OCI-LY1 (cell line): ENCODE results near the gene UBE2F.
A peak's percentile ranks its signal among the peaks of the same experiment; 100 is the strongest.
"Not testable (repeated sequence)": the region's sequence is repeated elsewhere in the genome, so short reads cannot be mapped to it uniquely, and the experiment has no call there.

Experiments used
- H2AFZ ChIP-seq: fragments of 200-600 bp; sonication (generic), shearing (Covaris generic); 2 replicates; pipeline ENCODE4 v1.6.0; 2014; ENCODE audit warnings: antibody characterized with exemption, mild to moderate bottlenecking, low read length
- H3F3A ChIP-seq: fragments of 200-600 bp; sonication (generic), shearing (Covaris generic); 2 replicates; pipeline ENCODE4 v1.6.0; 2014; ENCODE audit warnings: mild to moderate bottlenecking, antibody characterized with exemption, low read length, moderate library complexity; ENCODE audit not compliant: insufficient read depth
- H3K27ac ChIP-seq: fragments of 200-600 bp; sonication (generic); 2 replicates; pipeline ENCODE4 v1.5.1; 2014; ENCODE audit warnings: low read length, mixed run types, mild to moderate bottlenecking, low read depth; ENCODE audit not compliant: poor library complexity, severe bottlenecking
- H3K27me3 ChIP-seq: fragments of 200-600 bp; sonication (generic); 2 replicates; pipeline ENCODE4 v1.6.0; 2014; ENCODE audit warnings: antibody characterized with exemption, mild to moderate bottlenecking, low read length, moderate library complexity; ENCODE audit not compliant: insufficient read depth
- H3K36me3 ChIP-seq: fragments of 200-600 bp; sonication (generic); 2 replicates; pipeline ENCODE4 v1.6.1; 2014; ENCODE audit warnings: mild to moderate bottlenecking, antibody characterized with exemption, low read length, moderate library complexity, mixed read lengths; ENCODE audit not compliant: insufficient read depth
- H3K4me1 ChIP-seq: fragments of 200-600 bp; sonication (generic); 2 replicates; pipeline ENCODE4 v1.5.1; 2014; ENCODE audit warnings: mild to moderate bottlenecking, low read length, moderate library complexity; ENCODE audit not compliant: insufficient read depth, severe bottlenecking
- H3K4me2 ChIP-seq: fragments of 200-600 bp; sonication (generic), shearing (Covaris generic); 2 replicates; pipeline ENCODE4 v1.6.1; 2014; ENCODE audit warnings: low read length
- H3K4me3 ChIP-seq: fragments of 200-600 bp; sonication (generic); 2 replicates; pipeline ENCODE4 v1.5.1; 2014; ENCODE audit warnings: low read length, low read depth, mild to moderate bottlenecking, mixed read lengths; ENCODE audit not compliant: poor library complexity, severe bottlenecking
- H3K79me2 ChIP-seq: fragments of 200-600 bp; shearing (Covaris generic); 2 replicates; pipeline ENCODE4 v1.6.1; 2016; ENCODE audit warnings: mixed run types, low read length, mixed read lengths; ENCODE audit not compliant: insufficient read depth
- H3K9ac ChIP-seq: fragments of 200-600 bp; sonication (generic), shearing (Covaris generic); 2 replicates; pipeline ENCODE4 v1.6.1; 2014; ENCODE audit warnings: mild to moderate bottlenecking, low read length, mixed read lengths
- H3K9me2 ChIP-seq: fragments of 200-600 bp; sonication (generic), shearing (Covaris generic); 2 replicates; pipeline ENCODE4 v1.6.1; 2014; ENCODE audit warnings: low read depth, mild to moderate bottlenecking, low read length, mixed read lengths
- H3K9me3 ChIP-seq: fragments of 200-600 bp; shearing (Covaris generic); 2 replicates; pipeline ENCODE4 v1.6.1; 2014; ENCODE audit warnings: low read length, mixed read lengths
- H4K20me1 ChIP-seq: fragments of 200-600 bp; sonication (generic), shearing (Covaris generic); 2 replicates; pipeline ENCODE4 v1.6.0; 2016; ENCODE audit warnings: mild to moderate bottlenecking, low read length; ENCODE audit not compliant: insufficient read depth
- EZH2 ChIP-seq: fragments of 200-600 bp; sonication (generic), shearing (Covaris generic); IDR thresholded peaks from 2 replicates; pipeline ENCODE4 v1.8.0; 2017; ENCODE audit warnings: borderline replicate concordance, mixed run types, mild to moderate bottlenecking, antibody characterized with exemption, low read length, moderate library complexity, mixed read lengths
- TF ChIP-seq, protein P1 (sequence below): fragments of 200-600 bp; sonication (generic), shearing (Covaris generic); IDR thresholded peaks from 2 replicates; pipeline ENCODE4 v1.5.1; 2017; ENCODE audit warnings: mild to moderate bottlenecking, antibody characterized with exemption, low read length, moderate library complexity, mixed read lengths

UBE2F gene

DNA sequence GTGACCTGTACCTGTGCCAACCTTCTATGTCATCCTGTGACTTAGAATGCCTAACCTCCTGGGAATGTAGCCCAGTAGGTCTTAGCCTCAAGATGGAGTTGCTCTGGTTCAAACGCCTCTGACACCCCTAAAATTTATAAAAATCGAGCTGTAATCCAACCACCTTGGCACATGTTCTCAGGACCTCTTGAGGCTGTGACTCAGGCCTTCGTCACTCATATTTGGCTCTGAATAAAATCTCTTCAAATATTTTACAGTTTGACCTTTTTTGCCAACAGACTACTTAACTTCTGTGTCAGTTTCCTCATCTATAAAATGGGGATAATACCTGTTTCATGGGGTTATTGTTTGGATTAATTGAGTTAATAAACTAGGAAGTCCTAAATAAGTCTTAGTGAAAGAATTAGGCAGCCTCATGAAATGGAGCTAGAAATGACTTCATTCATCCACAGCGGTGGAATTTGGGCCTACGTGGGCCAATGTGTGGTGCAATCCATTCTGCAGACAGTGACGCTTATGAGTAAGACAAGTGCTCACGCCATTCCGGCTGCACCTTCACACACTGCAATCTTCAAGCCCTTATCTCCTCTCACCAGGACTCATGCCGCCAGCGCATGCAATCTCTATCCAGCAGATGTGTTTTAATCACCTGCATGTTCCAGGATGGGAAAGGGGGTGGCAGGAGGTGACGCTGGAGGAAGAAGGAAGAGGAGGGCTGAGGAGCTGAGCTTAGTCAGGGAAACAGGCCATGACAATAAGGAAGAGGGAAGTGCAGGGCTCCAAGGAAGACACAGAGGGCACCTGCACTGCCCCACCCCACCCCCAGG is 2.0 kb upstream of the UBE2F start:
- no peak for TF ChIP-seq EZH2
- TF ChIP-seq, protein P1, sequence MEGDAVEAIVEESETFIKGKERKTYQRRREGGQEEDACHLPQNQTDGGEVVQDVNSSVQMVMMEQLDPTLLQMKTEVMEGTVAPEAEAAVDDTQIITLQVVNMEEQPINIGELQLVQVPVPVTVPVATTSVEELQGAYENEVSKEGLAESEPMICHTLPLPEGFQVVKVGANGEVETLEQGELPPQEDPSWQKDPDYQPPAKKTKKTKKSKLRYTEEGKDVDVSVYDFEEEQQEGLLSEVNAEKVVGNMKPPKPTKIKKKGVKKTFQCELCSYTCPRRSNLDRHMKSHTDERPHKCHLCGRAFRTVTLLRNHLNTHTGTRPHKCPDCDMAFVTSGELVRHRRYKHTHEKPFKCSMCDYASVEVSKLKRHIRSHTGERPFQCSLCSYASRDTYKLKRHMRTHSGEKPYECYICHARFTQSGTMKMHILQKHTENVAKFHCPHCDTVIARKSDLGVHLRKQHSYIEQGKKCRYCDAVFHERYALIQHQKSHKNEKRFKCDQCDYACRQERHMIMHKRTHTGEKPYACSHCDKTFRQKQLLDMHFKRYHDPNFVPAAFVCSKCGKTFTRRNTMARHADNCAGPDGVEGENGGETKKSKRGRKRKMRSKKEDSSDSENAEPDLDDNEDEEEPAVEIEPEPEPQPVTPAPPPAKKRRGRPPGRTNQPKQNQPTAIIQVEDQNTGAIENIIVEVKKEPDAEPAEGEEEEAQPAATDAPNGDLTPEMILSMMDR: no peak
- Histone ChIP-seq H3K27me3 (peaks cover 5% of the 10 kb centered on the region; the same call in 1 of the 2 replicates), H3K9ac (no peak overlapping the region), H2AFZ (no peak overlapping the region), H3K27ac (no peak overlapping the region), H3K9me2 (no peaks in the 10 kb centered on the region), H3K4me2 (no peak overlapping the region), H3K4me3 (no peak overlapping the region), H3F3A (no peaks in the 10 kb centered on the region), H3K9me3 (peaks cover 12% of the 10 kb centered on the region), H3K79me2 (no peaks in the 10 kb centered on the region), H3K36me3 (no peaks in the 10 kb centered on the region), H3K4me1 (peaks cover 29% of the 10 kb centered on the region), H4K20me1 (no peaks in the 10 kb centered on the region)

DNA sequence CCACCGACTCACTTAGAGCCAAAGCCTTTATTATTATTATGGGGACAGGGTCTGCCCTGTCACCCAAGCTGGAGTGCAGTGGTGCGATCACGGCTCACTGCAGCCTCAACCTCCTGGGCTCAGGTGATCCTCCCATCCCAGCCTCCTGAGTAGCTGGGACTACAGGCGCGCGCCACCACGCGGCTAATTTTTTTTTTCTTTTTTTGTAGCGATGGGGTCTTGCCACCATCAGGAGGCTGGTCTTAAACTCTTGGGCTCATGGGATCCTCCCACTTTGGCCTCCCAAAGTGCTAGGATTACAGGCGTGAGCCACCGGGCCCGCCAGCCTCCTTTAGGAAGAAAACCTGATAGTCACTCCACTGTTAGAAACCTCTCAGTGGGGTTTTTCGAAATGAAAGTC is 970 bp upstream of the UBE2F start:
- peak overlapping the region; percentile 64 for H3K4me2 ChIP-seq
- peak overlapping the region; percentile 87; the same call in 1 of the 2 replicates for H2AFZ ChIP-seq
- not testable (repeated sequence) for H3K9me2 ChIP-seq, H3F3A ChIP-seq, H3K9ac ChIP-seq, H3K79me2 ChIP-seq, H3K27ac ChIP-seq, H3K36me3 ChIP-seq, H3K27me3 ChIP-seq, H4K20me1 ChIP-seq
- H3K4me3 ChIP-seq: peak overlapping the region; percentile 60
- peaks cover 12% of the 10 kb centered on the region for H3K9me3 ChIP-seq
- H3K4me1 ChIP-seq: peaks cover 35% of the 10 kb centered on the region

DNA sequence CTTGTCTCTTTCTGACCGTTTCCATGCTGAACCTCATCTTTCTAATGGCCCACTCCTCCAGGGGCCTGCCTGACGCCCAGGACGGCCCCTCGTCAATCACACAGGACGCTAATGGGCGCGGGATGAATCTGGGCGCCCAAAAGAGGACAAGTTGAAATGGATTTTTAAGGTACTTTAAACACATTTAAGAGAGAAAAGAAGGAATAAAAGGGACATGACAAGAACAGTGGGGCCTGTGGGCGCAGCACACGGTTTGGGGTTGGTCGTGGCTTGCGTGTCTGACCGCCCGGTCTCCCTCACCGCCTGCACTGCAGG is 607 bp upstream of the UBE2F start:
- no peaks in the 10 kb centered on the region for H3F3A ChIP-seq
- no peak overlapping the region for H3K27ac ChIP-seq
- H3K9ac ChIP-seq: peak overlapping the region; percentile 38; the same call in 1 of the 2 replicates
- peaks cover 12% of the 10 kb centered on the region for H3K9me3 ChIP-seq
- no peaks in the 10 kb centered on the region for H3K9me2 ChIP-seq
- H3K27me3 ChIP-seq: peaks cover 1% of the 10 kb centered on the region; the same call in 1 of the 2 replicates
- TF ChIP-seq EZH2: no peak
- TF ChIP-seq, protein P1: no peak
- no peaks in the 10 kb centered on the region for H4K20me1 ChIP-seq
- peak overlapping the region; percentile 87; the same call in 1 of the 2 replicates for H2AFZ ChIP-seq
- peaks cover 35% of the 10 kb centered on the region for H3K4me1 ChIP-seq
- peak overlapping the region; percentile 60 for H3K4me3 ChIP-seq
- peak overlapping the region; percentile 64 for H3K4me2 ChIP-seq
- peaks cover 8% of the 10 kb centered on the region; the same call in 1 of the 2 replicates for H3K79me2 ChIP-seq
- no peaks in the 10 kb centered on the region for H3K36me3 ChIP-seq
